PFSK-1 (cell line): Measurements from ENCODE around the gene LDB3.

Experiments used
- POLR2AphosphoS5 ChIP-seq: IDR thresholded peaks from 2 replicates; pipeline ENCODE4 v1.6.1; 2012; ENCODE audit warnings: low read depth, mild to moderate bottlenecking, control low read depth, low read length, moderate library complexity
- REST ChIP-seq, 2 experiments: IDR thresholded peaks; 2 replicates each; pipeline versions ENCODE4 v1.6.1 to v1.8.0; 2011 to 2012; ENCODE audit warnings: low read depth in 2 of 2, low read length in 2 of 2, control low read depth in 1 of 2, inconsistent platforms in 1 of 2, mild to moderate bottlenecking in 1 of 2, moderate library complexity in 1 of 2; ENCODE audit not compliant: insufficient read depth in 1 of 2
- SIN3A ChIP-seq: IDR thresholded peaks from 2 replicates; pipeline ENCODE4 v1.6.1; 2012; ENCODE audit warnings: mild to moderate bottlenecking, low read length, moderate library complexity, borderline replicate concordance; ENCODE audit not compliant: insufficient read depth
- TAF1 ChIP-seq: IDR thresholded peaks from 2 replicates; pipeline ENCODE4 v1.6.1; 2012; ENCODE audit warnings: low read length, control low read depth, borderline replicate concordance; ENCODE audit not compliant: insufficient read depth

DNA sequence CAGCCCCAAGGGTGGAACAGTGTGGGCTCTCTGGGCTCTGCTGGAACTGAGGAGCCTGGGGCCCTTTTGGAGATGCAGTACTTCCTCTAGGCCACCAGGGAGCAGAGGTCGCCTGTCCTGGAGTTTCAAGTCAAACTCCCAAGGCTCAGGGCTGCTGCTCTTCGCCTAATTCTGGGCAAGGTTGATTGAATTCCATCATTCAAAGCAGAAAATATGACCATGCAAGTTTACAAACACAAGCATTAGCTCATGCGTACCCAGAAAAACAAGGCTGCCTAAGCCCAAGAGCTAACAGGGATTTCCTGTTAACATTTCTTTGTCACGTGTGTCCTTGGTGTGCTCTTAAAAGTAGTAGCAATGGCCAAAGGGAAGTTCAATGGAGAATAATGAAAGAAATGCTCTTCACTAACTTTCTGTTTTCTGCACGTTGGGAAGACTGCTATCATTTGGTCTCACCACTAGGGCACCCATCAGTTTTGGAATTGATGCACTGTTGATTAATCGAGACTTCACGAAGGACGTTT is 20.1 kb downstream of the LDB3 start:
- TF ChIP-seq POLR2AphosphoS5 (no peak), SIN3A (no peak), REST (IDR thresholded peaks at IDR 0.05; ENCODE audit: insufficient read depth in 1 of 2, low read depth in 2 of 2, low read length in 2 of 2) (no peak), TAF1 (no peak)
